ENCODE data around the gene MKX.

DNA sequence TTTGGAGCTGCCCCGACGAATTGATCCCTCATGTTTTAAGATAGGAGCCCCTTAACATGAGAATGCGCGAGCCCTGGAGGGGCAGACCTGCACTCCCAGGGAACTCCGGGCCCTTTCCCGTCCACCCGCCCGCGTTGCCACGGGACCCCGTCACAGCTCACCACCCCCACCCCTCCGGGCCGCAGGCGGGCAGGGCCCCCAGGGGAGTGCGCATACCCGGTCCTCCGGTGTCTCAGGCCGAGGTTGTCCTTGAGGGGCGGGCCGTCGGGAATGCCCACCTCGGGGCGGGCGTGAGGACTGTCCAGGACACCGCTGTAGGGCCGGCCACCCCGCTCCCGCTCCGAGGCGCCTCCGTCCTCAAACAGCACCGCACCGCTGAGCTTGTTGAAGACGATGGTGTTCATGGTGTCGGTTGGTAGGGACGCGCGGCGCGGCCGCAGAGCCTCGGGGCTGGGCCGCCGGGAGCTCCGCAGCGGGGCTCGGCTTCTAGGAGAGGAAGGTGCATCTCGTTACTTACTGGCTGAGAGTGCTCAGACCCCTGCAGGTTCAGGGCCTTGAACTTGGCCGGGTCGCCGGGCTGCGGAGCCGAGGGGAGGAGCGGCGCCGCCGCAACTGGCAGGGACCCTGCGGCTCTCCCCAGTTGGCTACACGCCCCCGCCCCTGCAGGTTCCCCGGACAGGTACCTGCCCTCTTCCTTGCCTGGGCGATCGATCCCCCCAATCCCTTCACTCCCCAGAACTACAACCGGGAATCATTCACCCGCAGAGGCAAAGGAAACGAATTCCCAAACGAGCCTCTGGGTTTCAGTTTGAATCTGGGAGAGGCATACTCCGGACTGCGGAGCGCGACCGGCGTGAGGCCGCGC is 2.4 kb downstream of the MKX start:
- TF ChIP-seq, protein P1, sequence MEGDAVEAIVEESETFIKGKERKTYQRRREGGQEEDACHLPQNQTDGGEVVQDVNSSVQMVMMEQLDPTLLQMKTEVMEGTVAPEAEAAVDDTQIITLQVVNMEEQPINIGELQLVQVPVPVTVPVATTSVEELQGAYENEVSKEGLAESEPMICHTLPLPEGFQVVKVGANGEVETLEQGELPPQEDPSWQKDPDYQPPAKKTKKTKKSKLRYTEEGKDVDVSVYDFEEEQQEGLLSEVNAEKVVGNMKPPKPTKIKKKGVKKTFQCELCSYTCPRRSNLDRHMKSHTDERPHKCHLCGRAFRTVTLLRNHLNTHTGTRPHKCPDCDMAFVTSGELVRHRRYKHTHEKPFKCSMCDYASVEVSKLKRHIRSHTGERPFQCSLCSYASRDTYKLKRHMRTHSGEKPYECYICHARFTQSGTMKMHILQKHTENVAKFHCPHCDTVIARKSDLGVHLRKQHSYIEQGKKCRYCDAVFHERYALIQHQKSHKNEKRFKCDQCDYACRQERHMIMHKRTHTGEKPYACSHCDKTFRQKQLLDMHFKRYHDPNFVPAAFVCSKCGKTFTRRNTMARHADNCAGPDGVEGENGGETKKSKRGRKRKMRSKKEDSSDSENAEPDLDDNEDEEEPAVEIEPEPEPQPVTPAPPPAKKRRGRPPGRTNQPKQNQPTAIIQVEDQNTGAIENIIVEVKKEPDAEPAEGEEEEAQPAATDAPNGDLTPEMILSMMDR (IDR thresholded peaks at IDR 0.05): no peak
- TF ChIP-seq POLR2A (IDR thresholded peaks at IDR 0.05; ENCODE audit: low read depth) (no peak), EP300 (IDR thresholded peaks at IDR 0.05) (no peak), POLR2AphosphoS5 (IDR thresholded peaks at IDR 0.05) (no peak)

Data from esophagus muscularis mucosa (tissue), 4 donors.